NCI-H1048 (cell line): ENCODE results near the gene GIGYF2.
"Not testable (repeated sequence)": the region's sequence is repeated elsewhere in the genome, so short reads cannot be mapped to it uniquely, and the experiment has no call there.

Experiments used
- DNase-seq: peaks from one replicate; lab custom pipeline; 2025; lab: John Stamatoyannopoulos, UW

The GIGYF2 gene

DNA sequence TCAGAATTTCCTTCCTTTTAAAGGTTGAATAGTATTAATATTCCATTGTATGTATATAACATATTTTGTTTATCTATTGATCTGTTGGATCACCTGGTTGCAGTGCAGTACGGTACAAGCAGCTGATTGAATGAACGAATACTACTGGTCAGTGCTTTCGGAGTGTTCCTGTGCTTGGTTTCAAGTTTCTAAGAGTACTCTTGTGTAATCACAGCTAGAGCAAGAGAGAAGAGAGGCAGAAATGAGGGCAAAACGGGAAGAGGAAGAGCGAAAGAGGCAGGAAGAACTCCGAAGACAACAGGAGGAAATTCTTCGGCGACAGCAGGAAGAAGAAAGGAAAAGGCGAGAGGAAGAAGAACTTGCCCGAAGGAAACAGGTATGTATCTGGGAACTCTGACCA lies 119.5 kb downstream of the GIGYF2 start:
- DNase-seq = no peak

DNA sequence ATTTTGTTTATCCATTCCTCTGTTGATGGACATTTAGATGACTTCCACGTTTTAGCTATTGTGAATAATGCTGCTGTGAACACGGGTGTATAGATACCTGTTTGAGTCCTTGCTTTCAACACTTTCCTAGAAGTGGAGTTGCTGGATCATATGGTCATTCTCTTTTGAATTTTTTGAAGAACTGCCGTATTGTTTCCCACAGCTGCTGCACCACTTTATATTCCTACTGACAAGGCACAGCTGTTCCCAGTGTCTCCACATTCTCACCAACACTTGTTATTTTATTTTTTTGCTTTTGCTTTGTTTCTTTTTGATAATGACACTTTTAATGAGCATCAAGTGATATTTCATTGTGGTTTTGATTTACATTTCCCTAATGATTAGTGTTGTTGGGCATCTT lies 120.6 kb downstream of the GIGYF2 start:
- no peak for DNase-seq

DNA sequence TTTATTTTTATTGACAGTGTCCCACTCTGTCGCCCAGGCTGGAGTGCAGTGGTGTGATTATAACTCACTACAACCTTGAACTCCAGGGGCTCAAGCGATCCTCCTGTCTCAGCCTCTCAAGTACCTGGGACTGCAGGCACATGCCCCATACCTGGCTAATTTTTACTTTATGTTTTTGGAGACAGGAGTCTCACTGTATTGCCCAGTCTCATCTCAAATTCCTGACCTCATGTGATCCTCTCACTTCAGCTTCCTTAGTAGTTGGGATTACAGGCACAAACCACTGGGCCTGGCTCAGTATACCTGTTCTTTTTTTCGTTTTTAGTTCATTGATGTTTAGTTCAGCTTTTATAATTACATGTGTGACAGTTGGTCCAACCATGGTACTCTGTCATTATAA lies 132.9 kb downstream of the GIGYF2 start:
- DNase-seq = no peak

DNA sequence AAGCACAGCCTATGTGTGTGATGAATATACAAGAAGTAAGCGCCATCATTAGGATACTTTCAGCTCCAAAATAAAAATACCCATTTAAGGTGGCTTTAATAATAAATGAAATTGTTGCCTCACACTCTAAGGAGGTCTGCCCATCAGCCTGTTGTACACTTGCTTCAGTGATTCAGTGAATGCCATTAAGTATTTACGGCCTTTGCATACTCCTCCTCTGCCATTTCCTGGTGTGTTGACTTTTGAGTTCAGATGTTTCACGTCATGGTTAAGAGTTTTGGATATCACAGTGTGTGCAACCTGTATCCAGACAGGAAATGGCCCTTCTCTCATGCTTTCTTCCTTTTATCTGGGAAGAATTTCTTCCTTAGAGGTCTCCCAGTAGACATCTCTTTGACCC lies 134.4 kb downstream of the GIGYF2 start:
- no peak for DNase-seq

DNA sequence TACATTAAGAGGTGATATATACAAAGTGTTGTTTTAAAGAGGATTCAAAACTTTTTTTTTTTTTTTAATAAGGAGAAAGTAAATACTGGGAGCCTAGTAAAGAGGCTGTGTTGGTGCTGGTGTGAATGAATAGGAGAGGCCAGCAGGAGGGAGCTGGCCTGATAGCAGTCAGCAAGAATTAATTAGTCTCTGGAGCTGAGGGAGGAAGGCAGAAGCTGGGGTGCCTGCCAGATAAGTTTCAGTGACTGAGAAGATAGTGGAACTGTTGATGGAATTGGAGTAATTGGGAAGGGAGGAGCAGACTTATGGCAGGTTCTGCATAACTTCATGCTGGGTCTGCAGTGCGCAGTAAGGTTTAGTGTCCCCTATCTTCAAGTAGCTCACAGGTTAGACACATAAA lies 136.7 kb downstream of the GIGYF2 start:
- DNase-seq = no peak

DNA sequence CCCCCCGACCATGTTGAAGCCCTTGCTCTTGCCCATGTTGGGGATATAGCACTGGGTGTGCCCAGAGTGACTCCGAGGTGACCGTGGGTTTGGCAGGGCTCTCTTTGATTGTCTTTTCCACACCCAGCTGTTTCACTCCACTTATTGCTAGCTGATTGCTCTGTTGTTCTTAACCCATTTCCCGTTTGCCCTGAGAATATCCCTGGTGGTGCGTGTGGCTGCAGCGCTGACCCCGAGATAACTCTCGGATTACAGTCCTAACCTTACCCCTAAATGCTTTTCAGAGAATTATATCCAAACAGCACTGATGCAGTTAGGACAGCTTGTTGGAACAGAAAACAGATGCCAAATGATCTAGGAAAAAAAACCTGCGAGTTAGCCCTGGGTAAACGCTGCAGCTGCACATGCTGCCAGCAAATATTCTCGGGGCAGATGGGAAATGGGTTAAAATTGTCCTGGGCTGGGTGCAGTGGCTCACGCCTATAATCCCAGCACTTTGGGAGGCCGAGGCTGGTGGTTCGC lies 138.6 kb downstream of the GIGYF2 start:
- no peak for DNase-seq

DNA sequence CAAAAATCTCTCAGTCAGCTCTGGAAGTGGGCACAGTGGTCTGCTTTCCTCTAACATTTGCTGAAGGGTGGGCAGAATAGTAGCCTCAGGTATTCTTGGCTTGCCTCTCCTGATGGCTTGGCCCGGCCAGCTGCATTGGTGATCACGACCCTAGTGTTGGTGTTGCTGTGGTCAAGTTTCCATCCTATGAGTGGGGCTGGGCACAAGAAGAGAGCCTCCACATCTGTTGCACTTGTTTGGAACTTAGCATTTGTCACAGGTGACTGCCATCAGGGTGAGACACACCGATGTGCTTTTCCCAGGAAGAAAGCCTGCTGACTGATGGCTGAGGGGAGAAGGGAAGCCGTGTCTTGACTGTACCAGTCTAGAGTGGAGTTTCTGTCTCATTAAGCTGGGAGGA lies 139.8 kb downstream of the GIGYF2 start:
- DNase-seq = no peak

DNA sequence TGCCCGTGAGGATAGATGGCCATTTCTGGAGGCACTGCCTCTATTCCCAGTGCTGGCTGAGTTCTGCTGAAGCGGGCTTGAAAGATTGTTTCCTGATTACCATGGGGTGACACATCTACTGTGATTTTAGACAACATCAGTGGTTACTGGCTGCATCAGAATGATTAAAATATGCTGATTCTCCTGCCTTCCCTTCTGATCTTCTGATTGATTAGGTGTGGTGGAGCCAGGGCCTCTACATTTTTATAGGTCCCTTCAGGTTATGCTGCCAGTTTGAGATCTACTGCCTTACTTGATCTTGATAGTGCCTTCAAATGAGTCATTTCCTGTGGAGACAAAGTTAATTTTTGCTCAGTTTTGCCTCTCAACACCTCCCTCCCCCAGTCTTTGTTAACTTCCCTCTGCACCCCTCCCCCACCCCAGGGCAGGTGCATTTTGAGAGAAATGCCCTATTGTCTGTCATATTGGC lies 141.3 kb downstream of the GIGYF2 start:
- DNase-seq = no peak

DNA sequence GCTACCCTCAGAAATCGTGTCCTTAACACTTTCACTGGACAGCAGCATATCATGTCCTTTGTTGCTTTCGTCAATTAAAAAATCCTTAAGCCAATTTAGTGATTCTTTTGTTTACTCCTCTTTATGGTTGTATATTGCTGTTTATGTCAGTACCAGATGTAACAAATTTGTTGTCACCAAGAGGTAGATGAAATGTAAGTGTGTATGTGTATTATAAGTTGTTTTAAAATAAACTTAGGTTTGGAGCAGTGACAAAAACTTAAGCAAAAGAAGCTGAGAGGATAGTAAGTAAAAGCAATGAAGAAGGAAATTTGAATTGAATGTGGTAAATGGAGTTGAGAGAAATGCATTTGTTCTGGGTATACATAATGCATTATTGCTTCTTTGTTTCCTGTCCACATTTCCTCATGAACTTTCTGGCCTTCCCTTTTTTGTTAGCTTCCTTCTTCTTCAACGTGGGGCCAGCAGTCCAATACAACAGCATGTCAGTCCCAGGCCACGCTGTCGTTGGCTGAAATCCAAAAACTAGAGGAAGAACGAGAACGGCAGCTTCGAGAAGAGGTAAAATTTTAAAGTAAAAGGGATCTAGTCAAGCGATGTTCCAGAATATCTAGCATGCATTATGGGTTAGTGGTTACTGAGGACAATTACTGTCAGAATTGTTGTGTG lies 142.4 kb downstream of the GIGYF2 start:
- DNase-seq = no peak

DNA sequence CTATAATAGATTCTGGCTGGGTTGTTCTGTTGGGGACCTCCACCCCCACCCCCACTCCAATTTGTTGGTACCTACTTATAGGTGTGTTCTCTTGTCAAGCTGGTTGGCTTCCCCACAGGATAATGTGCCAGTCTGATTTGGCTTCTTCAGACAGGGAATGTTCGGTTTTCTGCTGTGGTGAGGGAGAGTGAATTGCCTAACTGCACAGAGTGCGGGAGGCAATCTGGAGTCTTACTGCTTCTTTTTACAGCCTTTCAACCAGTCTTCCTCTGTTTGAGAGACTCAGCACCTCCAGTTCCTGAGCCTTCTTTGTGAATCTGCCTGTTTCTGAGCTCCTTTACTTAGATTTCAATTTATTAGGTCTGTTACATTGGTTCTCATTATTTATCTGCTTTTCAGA lies 145.6 kb downstream of the GIGYF2 start:
- no peak for DNase-seq

DNA sequence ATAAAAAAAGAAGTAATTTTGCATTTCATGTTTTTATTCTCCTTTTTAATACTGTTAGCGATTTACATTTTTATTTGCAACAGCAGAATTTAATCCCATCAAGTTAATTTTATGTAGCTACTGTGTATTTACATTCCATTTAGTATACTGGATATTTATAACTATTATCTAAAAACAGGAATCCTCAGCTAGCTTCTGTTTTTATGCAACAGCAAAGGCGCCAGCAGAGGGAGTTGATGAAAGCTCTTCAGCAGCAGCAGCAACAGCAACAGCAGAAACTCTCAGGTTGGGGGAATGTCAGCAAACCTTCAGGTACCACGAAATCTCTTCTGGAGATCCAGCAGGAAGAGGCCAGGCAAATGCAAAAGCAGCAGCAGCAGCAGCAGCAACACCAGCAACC lies 146.7 kb downstream of the GIGYF2 start:
- DNase-seq = no peak

DNA sequence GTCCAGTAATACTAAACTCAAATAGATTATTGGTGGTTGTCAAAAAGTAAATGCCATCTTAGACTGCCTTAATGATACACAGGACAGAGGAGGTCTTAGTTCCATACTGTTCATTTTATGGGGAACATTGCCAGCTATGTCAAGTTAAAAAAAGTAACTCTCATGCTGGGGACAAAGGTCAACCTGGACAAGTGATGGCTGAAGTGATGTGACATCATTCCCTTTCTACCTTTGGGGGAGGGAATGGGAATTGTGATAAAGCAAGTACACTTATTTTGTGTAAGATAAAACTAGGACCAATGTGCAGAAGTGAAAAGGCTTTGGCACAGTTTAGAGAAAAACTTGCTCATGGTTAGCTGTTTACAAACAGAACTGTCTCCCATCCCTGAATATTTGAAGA lies 148.9 kb downstream of the GIGYF2 start:
- no peak for DNase-seq

DNA sequence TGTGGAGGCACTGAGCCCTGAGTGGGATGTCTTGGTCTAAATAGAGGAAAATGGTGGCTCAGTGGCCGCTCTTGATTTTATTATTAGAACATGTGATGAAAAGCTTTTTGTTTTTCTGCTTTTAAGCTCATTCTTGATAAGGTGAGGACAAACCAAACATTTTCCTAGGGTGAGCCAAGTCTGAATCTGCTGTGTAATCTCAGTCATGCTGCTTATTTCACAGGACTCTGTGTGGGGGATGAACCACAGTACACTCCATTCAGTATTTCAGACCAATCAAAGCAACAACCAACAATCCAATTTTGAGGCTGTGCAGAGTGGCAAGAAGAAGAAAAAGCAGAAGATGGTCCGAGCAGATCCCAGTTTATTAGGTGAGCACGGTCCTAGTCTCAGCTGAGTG lies 152.9 kb downstream of the GIGYF2 start:
- no peak for DNase-seq

DNA sequence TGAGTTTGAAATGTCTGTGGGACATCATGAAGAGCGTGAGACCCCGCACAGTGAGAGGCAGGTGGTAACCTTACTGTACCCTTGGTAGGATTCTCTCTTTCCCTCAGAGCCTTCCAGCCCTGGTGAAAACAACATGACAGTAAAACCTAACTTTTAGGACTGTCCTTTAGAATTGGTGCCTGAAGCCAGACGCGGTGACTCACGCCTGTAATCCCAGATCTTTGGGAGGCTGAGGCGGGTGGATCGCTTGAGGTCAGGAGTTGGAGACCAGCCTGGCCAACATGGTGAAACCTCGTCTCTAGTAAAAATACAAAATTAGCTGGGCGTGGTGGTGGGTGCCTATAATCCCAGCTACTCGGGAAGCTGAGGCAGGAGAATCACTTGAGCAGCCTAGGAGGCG lies 154.9 kb downstream of the GIGYF2 start:
- not testable (repeated sequence) for DNase-seq

DNA sequence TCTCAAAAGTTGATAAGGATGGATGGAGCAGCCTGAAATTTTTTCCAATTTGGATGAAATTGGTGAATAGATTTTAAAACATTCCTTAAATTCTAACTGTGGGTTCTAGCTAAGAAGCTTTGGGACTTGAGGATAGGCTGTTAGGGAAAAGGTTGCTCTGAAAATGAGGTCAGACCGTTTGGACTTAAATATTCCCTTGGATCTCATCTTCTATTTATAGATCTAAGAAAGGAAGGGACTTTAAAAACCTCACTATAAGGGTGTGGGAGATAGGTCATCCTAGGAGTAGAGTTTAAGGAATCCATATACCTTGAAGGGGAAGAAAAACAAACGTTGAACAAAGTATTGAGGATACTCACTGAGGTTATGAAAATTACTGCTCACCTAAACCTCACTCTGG lies 155.5 kb downstream of the GIGYF2 start:
- no peak for DNase-seq

DNA sequence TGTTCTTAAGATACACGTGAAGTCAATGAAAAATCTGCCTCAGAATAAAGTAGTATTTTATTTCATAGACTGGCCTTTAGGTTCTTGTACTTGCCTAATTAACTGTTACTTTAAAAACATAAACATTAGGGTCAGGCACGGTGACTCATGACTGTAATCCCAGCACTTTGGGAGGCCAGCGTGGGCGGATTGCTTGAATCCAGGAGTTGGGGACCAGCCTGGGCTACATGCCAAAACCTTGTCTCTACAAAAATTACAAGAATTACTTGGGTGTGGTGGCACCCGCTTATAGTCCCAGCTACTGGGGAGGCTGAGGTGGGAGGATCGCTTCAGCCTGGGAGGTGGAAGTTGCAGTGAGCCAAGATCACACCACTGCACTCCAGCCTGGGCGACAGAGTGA lies 157.0 kb downstream of the GIGYF2 start:
- no peak for DNase-seq

DNA sequence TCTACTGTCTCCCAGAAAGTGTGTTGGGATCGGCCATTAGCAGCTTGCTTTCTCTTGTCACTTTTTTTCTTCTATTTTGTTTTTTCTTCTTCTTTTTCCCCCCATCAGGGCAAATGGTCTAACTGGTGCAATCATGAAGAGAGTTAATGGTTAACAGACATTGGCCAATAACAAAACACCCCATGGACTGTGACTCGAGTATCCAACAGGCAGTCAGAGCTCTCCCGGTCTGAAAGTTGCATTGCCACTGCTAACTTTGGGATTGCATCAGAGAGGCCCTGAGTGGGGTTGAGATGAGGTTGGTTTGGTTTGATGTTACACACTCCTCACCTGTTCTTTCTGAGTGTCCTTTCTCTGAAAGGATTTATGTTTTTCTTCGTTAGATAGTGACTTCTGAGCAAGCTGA lies 160.0 kb downstream of the GIGYF2 start:
- no peak for DNase-seq

DNA sequence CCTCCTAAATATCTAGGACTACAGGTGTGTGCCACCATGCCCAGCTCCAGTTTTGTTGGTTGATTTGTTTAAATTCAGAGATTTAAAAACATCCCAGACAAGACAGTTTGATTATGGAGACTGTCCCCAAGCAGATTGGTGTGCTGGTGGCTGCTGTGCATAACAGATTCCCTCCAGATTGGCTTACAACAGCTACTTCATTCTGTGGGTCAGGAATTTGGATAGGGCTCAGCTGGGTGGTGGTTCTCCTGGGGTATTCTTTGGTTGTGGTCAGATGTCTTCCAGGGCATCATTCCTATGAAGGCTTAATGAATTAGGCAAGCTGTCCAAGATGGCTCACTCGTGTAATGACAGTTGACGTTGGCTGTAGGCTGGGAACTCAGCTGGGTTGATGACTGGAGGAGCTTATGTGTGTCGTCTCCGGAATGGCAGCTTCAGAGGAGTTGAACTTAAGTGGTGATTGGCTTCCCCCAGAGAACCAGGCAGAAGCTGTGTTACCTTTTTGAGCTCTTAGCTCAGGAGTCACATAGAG lies 162.3 kb downstream of the GIGYF2 start:
- DNase-seq = no peak

DNA sequence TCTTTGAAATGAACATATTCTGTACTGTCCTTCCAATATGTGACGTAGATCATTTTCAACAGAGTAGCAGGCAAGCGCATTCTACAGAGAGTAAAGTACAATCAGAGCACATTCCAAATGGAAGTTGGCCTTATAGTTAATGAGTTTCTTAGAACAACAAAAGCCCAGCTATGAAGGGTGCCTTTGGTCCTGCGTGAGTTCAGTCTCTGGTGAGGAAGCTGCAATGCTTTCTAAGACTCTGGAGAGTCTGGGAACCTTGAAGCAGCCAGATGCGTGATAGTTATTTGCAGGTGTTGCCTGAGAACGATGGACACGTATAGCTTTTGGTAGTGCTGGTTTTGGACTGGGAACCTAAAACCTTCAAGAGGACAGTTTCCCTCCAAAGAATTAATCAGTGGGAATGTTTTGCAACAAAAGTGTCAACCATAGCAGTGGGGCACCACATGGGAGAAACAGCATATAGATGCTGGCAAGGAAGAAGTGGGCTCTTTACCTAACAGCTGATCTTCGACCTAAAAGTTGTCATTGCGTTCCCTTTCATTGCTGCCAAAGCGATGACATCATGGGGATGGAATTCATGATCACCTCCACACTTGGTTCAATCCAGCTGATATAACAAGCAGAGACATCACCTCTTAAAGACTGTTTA lies 163.6 kb downstream of the GIGYF2 start:
- no peak for DNase-seq

DNA sequence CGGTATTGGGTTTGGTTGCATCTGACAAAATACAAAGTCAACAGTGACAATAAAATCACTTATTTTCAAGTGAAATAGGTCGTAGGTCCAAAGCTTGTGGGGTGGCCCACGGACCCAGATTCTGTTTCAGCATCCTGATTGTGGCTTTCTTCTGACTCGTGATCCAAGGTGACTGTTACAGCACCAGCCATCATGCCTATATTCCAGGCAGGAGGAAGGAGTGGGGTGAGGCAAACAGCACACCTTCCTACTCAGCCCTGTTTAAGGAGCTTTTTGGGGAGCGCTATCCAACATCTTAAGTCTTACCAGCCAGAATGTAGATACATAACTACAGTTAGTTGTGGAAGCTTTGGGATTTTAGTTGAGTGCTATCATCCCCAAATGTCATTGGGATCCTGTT lies 164.2 kb downstream of the GIGYF2 start:
- no peak for DNase-seq

DNA sequence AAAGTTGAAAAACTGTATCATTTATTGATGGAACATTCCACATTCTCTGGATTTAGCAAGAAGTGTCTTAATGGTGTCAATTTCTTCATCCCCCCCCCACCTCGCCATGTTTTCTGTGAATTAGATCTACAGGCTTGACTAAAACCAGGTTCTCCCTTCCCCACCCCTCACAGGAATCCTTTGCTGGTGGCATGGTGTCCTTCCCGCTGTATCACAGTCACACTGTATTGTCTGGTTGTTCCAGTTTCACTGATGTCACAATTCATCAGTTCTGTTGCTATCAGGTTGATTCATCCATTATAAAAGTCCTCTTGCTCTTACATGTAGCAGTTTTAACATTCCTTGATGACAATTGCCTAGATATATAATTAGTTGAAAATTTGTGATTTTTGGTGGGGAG lies 166.9 kb downstream of the GIGYF2 start:
- DNase-seq = no peak

DNA sequence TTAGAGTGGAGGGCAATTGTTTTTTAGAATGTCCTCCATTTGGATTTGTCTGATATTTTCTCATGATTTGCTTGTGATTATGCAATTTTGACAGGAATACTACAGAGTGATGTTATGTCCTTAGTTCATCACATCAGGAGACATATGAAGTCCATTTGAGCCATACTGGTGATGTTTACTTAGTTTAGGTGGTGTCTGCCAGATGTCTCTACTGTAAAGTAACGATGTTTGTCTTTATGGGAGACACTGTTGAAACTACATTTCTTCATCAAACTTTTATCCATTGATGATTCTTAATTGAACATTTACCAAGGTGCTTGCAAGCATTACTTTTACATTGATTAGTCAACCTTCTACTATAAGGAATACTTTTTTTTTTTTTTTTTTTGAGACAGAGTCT lies 168.0 kb downstream of the GIGYF2 start:
- no peak for DNase-seq

DNA sequence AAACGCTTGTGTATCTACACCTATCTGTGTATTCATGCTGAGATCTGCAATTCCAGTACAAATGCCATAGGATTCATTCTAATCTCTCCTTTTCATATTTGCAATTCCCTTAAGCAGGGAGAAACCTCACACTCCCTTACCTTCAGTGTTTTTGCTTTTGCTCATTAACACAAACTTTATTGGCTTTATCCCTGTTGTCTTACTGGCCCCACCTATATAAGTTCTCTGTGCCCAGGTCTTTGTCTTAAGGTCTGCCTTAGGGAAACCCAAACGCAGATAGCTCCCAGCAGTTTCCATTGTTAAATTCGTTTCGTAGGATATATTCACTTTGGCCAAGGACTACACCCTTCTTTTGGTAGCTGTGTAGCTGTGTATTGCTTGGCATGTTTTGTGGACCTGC lies 169.0 kb downstream of the GIGYF2 start:
- no peak for DNase-seq
